Fibroblast of lung (primary cell): Measurements from ENCODE around the gene NXN. TPM values are rescaled to one million over a fixed set of nuclear protein-coding genes. Genes with fewer than 3 reads are reported as not detected.

ENCODE experiments used
- DNase-seq, 2 donors: peaks; one replicate each; pipeline versions ENCODE4 v3.0.0 to v3.0.0-alpha.2; 2010; ENCODE audit warnings: low read depth in 2 of 2
- H2AFZ ChIP-seq: 2 replicates; pipeline ENCODE4 v1.5.1; 2012; ENCODE audit warnings: low read length, control low read depth, inconsistent platforms
- H3K27ac ChIP-seq: 2 replicates; pipeline ENCODE4 v1.5.1; 2011; ENCODE audit warnings: low read length, control low read depth; ENCODE audit not compliant: insufficient read depth
- H3K27me3 ChIP-seq: 2 replicates; pipeline ENCODE4 v1.5.1; 2011; ENCODE audit warnings: mild to moderate bottlenecking, low read length; ENCODE audit not compliant: control insufficient read depth, insufficient read depth
- H3K36me3 ChIP-seq: 2 replicates; pipeline ENCODE4 v1.5.1; 2011; ENCODE audit warnings: low read length; ENCODE audit not compliant: control insufficient read depth, insufficient read depth
- H3K4me1 ChIP-seq: 2 replicates; pipeline ENCODE4 v1.5.1; 2011; ENCODE audit warnings: low read length; ENCODE audit not compliant: control insufficient read depth, insufficient read depth; ENCODE audit errors: extremely low read depth
- H3K4me2 ChIP-seq: 2 replicates; pipeline ENCODE4 v1.5.1; 2011; ENCODE audit warnings: low read length, control low read depth; ENCODE audit not compliant: insufficient read depth; ENCODE audit errors: extremely low read depth
- H3K4me3 ChIP-seq, 4 experiments: fragments of 200-600 bp in 1 of 4; sonication (generic) in 1 of 4; replicated peaks in 1 of 4; 2 replicates each; pipeline ENCODE4 v1.5.1; 2011 to 2016; ENCODE audit warnings: low read length in 4 of 4, low read depth in 3 of 4, mild to moderate bottlenecking in 3 of 4, control low read depth in 2 of 4, inconsistent platforms in 1 of 4, mixed read lengths in 1 of 4; ENCODE audit not compliant: insufficient read depth in 1 of 4; ENCODE audit errors: control extremely low read depth in 1 of 4
- H3K79me2 ChIP-seq: 2 replicates; pipeline ENCODE4 v1.5.1; 2012; ENCODE audit warnings: mild to moderate bottlenecking, low read length, inconsistent platforms; ENCODE audit not compliant: control insufficient read depth, insufficient read depth
- H3K9ac ChIP-seq: 2 replicates; pipeline ENCODE4 v1.5.1; 2011; ENCODE audit warnings: mild to moderate bottlenecking, low read length, control low read depth; ENCODE audit not compliant: insufficient read depth
- H3K9me3 ChIP-seq: 2 replicates; pipeline ENCODE4 v1.5.1; 2012; ENCODE audit warnings: low read depth, low read length; ENCODE audit not compliant: control insufficient read depth, insufficient read depth
- H4K20me1 ChIP-seq: 2 replicates; pipeline ENCODE4 v1.5.1; 2011; ENCODE audit warnings: low read length; ENCODE audit not compliant: control insufficient read depth, insufficient read depth; ENCODE audit errors: extremely low read depth
- CTCF ChIP-seq, 2 donors: IDR thresholded peaks in 1 of 2; conservative IDR thresholded peaks in 1 of 2; 1 replicate in 1 of 2; 2 replicates in 1 of 2; pipeline ENCODE4 v1.5.1; 2011 to 2012; ENCODE audit warnings: low read length in 2 of 2, control low read depth in 1 of 2, inconsistent platforms in 1 of 2, low read depth in 1 of 2, mild to moderate bottlenecking in 1 of 2
- EZH2 ChIP-seq: IDR thresholded peaks from 2 replicates; pipeline ENCODE4 v1.5.1; 2012; ENCODE audit warnings: low read length, control low read depth, mild to moderate bottlenecking; ENCODE audit errors: missing control alignments
- polyA plus RNA-seq, 2 donors: library from polyadenylated mRNA; depleted of rRNA in 1 of 2; stranded (reverse) in 1 of 2; unstranded in 1 of 2; fragments of >200 nt; gene quantifications; 2 replicates each; pipeline ENCODE4 v1.2.1, GENCODE V29; 2011 to 2012; ENCODE audit warnings: missing spikeins in 1 of 2
- total RNA-seq: library from RNA; depleted of rRNA; stranded (reverse); fragments of >200 nt; gene quantifications from 2 replicates; pipeline ENCODE4 v1.2.1, GENCODE V29; 2014

The NXN gene
- total and polyA plus RNA-seq, 2 donors (not counting 1 experiment from before 2014, with no cell fraction given) = 38.5 to 53.8 TPM

GRCh38 chr17:851924-852323 is 127.7 kb downstream of the NXN start:
- no peaks in the 10 kb centered on the region for H3K27me3 ChIP-seq
- no peaks in the 10 kb centered on the region for H3K9me3 ChIP-seq
- no peaks in the 10 kb centered on the region for H3K36me3 ChIP-seq
- H3K4me3 ChIP-seq = no peak overlapping the region
- no peaks in the 10 kb centered on the region for H4K20me1 ChIP-seq
- H3K4me2 ChIP-seq = no peak overlapping the region
- no peak overlapping the region for H3K27ac ChIP-seq
- H2AFZ ChIP-seq = no peak overlapping the region
- no peak overlapping the region for H3K9ac ChIP-seq
- no peaks in the 10 kb centered on the region for H3K79me2 ChIP-seq
- H3K4me1 ChIP-seq = peaks cover 3% of the 10 kb centered on the region
- TF ChIP-seq CTCF (conservative IDR thresholded peaks at IDR 0.05 in 1 of 2, IDR thresholded peaks at IDR 0.05 in 1 of 2; ENCODE audit: low read depth in 1 of 2, low read length in 2 of 2) = no peak
- TF ChIP-seq EZH2 = no peak
- no peak for DNase-seq

DNA sequence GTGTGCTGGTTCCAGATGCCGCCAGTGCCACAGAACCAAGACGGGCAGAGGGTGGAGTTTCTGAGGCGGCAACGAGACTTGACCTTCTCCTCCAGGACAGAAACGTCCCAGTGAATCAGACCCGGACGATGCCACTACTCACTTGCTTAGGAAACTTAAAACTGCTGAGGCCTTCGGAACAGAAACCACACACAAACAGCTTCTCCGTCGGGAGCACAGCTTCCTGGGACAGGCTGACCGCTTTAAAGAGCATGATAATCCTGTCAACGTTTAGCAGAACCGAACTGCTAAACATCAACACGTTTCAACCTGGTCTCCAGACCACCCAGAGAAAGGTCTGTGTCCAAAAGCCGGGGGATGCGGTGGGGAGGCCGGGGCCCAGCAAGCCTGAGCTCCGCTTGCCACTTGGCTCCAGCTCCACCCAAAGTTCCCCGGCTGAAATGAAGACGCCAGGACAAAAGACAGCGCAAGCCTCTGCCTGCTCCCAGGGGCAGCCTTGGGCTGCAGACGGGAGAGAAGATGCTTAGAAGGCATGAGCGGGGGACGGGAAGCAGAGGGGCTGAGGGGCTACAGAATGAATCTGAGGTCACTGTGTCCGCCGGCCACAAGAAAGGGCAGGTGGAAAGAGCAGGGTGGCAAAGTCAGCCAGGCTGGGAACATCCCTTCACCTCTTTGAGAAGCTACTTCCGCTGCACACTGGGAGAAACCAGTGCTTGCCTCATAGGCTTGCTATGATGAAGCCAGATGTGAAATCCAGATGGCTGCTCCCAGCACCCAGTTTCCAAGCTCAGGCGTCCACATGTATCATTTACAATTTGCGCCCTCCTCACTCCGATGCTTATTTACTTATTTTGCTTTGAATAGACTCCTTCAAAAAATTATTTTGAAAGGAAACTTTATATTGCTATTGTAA is 128.5 kb downstream of the NXN start:
- no peaks in the 10 kb centered on the region for H3K9me3 ChIP-seq
- DNase-seq = peak in 1 of 2 donors; percentile 30
- peak overlapping the region in 2 of 4 experiments; percentile 18 to 21 for H3K4me3 ChIP-seq
- H3K9ac ChIP-seq = peak overlapping the region; percentile 46
- no peaks in the 10 kb centered on the region for H3K27me3 ChIP-seq
- H4K20me1 ChIP-seq = no peaks in the 10 kb centered on the region
- peak overlapping the region; percentile 81 for H3K27ac ChIP-seq
- H3K4me2 ChIP-seq = peak overlapping the region; percentile 85
- no peaks in the 10 kb centered on the region for H3K79me2 ChIP-seq
- peaks cover 7% of the 10 kb centered on the region for H3K4me1 ChIP-seq
- TF ChIP-seq CTCF (conservative IDR thresholded peaks at IDR 0.05 in 1 of 2, IDR thresholded peaks at IDR 0.05 in 1 of 2; ENCODE audit: low read depth in 1 of 2, low read length in 2 of 2) (no peak), EZH2 (no peak)
- H3K36me3 ChIP-seq = no peaks in the 10 kb centered on the region
- no peak overlapping the region for H2AFZ ChIP-seq

DNA sequence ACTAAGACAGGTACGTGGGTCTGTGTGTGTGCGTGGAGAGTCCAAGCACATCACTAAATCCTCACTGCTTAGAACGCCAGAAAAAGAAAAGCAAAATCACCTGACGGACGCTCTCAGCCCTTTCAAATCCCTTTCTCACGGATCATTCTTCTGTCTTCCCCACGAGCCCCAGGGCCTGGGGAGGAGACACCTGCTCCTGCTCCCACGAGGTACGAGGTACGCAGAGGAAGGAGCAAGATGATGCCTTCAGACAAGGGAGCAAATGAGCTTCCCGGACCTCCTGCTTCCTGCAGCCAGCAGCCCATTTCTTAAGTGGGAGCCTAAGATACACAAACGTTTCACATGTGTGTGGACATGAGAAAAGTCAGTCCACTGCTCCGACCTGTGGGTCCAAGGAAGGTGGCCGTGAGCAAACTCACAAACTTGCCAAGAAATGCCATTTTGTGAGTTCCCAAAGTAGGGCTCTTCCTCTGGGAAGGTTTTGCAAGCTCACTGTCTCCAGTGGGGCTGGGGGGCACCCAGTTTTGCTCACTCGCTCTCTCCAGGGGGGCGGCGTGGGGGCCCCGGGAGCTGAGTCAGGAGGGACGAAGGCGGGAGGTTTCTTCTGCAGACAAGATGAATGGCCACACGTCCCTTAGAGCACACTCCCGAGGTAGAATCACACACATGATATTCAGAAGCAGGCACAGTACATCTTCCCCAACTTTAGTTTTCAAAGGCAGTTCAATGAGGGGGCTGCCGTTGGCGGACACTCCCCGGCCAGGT is 129.3 kb downstream of the NXN start:
- no peaks in the 10 kb centered on the region for H4K20me1 ChIP-seq
- TF ChIP-seq CTCF (conservative IDR thresholded peaks at IDR 0.05 in 1 of 2, IDR thresholded peaks at IDR 0.05 in 1 of 2; ENCODE audit: low read depth in 1 of 2, low read length in 2 of 2) (no peak), EZH2 (no peak)
- peak overlapping the region in 2 of 4 experiments; percentile 18 to 21 for H3K4me3 ChIP-seq
- H3K36me3 ChIP-seq = no peaks in the 10 kb centered on the region
- H3K9me3 ChIP-seq = no peaks in the 10 kb centered on the region
- no peaks in the 10 kb centered on the region for H3K27me3 ChIP-seq
- H3K4me1 ChIP-seq = peaks cover 7% of the 10 kb centered on the region
- H3K4me2 ChIP-seq = peak overlapping the region; percentile 85
- H3K27ac ChIP-seq = peak overlapping the region; percentile 81
- H3K79me2 ChIP-seq = no peaks in the 10 kb centered on the region
- H3K9ac ChIP-seq = no peak overlapping the region
- H2AFZ ChIP-seq = no peak overlapping the region
- DNase-seq = no peak
